Dedifferentiated amniotic fluid mesenchymal stem cell (primary cell): ENCODE measurements around the gene ITGA1.
"Not testable (repeated sequence)": the region's sequence is repeated elsewhere in the genome, so short reads cannot be mapped to it uniquely, and the experiment has no call there.

Experiments
- DNase-seq: peaks from one replicate; pipeline ENCODE4 v3.0.0-alpha.2; 2016; ENCODE audit errors: extremely low spot score

The ITGA1 gene

GRCh38 chr5:52801329-52801728 lies 13.6 kb downstream of the ITGA1 start:
- no peak for DNase-seq

GRCh38 chr5:52802272-52802973 lies 14.7 kb downstream of the ITGA1 start:
- DNase-seq, result no peak

GRCh38 chr5:52802974-52803336 lies 15.2 kb downstream of the ITGA1 start:
- no peak for DNase-seq

- no peak for DNase-seq
Observed at GRCh38 chr5:52804387-52804791, 16.7 kb downstream of the ITGA1 start.

GRCh38 chr5:52804981-52805380 lies 17.3 kb downstream of the ITGA1 start:
- no peak for DNase-seq

- DNase-seq, result no peak
Observed at GRCh38 chr5:52805615-52806014, 17.9 kb downstream of the ITGA1 start.

- no peak for DNase-seq
Observed at GRCh38 chr5:52807037-52807436, 19.3 kb downstream of the ITGA1 start.

GRCh38 chr5:52807723-52808122 lies 20.0 kb downstream of the ITGA1 start:
- DNase-seq, result no peak

- no peak for DNase-seq
Observed at GRCh38 chr5:52808316-52808901, 20.7 kb downstream of the ITGA1 start.

GRCh38 chr5:52809884-52810283 lies 22.2 kb downstream of the ITGA1 start:
- no peak for DNase-seq

- DNase-seq, result no peak
Observed at GRCh38 chr5:52810426-52810825, 22.7 kb downstream of the ITGA1 start.

- peak; percentile 67 for DNase-seq
Observed at GRCh38 chr5:52811067-52811749, 23.5 kb downstream of the ITGA1 start.

GRCh38 chr5:52814352-52815148 lies 26.8 kb downstream of the ITGA1 start:
- no peak for DNase-seq

GRCh38 chr5:52817818-52818217 lies 30.1 kb downstream of the ITGA1 start:
- DNase-seq, result no peak

- no peak for DNase-seq
Observed at GRCh38 chr5:52818360-52818759, 30.6 kb downstream of the ITGA1 start.

- not testable (repeated sequence) for DNase-seq
Observed at GRCh38 chr5:52818807-52819206, 31.1 kb downstream of the ITGA1 start.

GRCh38 chr5:52821901-52822300 lies 34.2 kb downstream of the ITGA1 start:
- DNase-seq, result no peak

- DNase-seq, result no peak
Observed at GRCh38 chr5:52822437-52822836, 34.7 kb downstream of the ITGA1 start.

GRCh38 chr5:52824827-52825226 lies 37.1 kb downstream of the ITGA1 start:
- DNase-seq, result no peak

- DNase-seq, result no peak
Observed at GRCh38 chr5:52825826-52826225, 38.1 kb downstream of the ITGA1 start.

- no peak for DNase-seq
Observed at GRCh38 chr5:52827815-52828214, 40.1 kb downstream of the ITGA1 start.

GRCh38 chr5:52829664-52830063 lies 41.9 kb downstream of the ITGA1 start:
- DNase-seq, result no peak
